ENCODE results near the gene ABCC8. TPM values are rescaled to one million over a fixed set of nuclear protein-coding genes. Genes with fewer than 3 reads are reported as not detected.

Gene ABCC8
- total and polyA plus RNA-seq, 2 donors (not counting 1 experiment from before 2014, with no cell fraction given), result 0.03 to 0.17 TPM

DNA sequence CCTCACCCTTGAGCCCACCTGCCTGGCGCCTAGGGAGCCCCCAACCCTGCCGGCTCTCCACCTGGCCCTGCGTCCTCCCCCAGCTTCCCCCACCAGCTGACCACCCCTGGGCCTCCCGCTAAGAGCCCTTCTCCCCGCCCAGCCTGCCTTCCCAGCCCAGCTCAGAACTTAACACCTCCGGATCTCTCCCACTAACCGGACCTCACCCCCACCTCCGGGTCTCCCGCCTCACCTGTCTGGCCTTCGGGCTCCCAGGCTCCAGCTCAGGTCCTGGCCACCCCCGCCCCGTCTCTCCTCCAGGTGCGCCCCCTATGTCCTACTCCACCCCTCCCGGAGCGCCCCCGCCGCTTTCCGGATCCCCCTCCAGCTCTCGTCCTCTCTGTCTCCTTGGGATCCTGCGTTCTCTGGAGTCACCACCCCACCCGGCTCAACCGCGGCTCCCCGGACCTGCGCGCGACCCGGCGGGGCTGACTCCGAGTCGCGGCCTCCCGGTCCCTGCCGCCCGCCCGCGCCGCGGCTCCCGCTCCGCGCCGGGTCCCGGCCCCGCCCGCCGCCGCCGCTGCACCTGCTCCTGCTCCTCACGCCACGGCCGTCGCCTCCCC, 87.9 kb downstream of the ABCC8 start, which contains the start of gene KCNJ11:
TSS of gene KCNJ11 (minus strand) at position 51 of the 602 bp plus-strand sequence. CDS start 568 bp downstream, outside the sequence.
- Histone ChIP-seq H3K4me1 (ENCODE audit: control insufficient read depth in 2 of 2, insufficient read depth in 2 of 2, low read length in 2 of 2) (peaks cover 4 to 33% of the 10 kb centered on the region in 2 donors), H3K4me3 (ENCODE audit: control extremely low read depth in 1 of 5, extremely low read depth in 1 of 5, insufficient read depth in 1 of 5, low read depth in 2 of 5, low read length in 4 of 5) (peak within 1 kb of the TSS; percentile 16 to 90 (median 63)), H3K9me3 (ENCODE audit: control extremely low read depth in 1 of 3, control insufficient read depth in 2 of 3, insufficient read depth in 1 of 3, low read length in 2 of 3) (no peaks in the 10 kb centered on the region), H3K9ac (ENCODE audit: low read length) (peak within 1 kb of the TSS; percentile 73), H3K4me2 (replicated peaks; ENCODE audit: low read depth, low read length, poor library complexity, severe bottlenecking) (peak within 1 kb of the TSS; percentile 99), H3K79me2 (ENCODE audit: control insufficient read depth, insufficient read depth, low read length) (no peaks in the 10 kb centered on the region), H3K27me3 (replicated peaks in 1 of 4; ENCODE audit: control extremely low read depth in 1 of 4, control insufficient read depth in 3 of 4, insufficient read depth in 4 of 4, low read length in 3 of 4) (peaks cover 0 to 2% (median 0%) of the 10 kb centered on the region in 4 experiments), H3K36me3 (replicated peaks in 1 of 2; ENCODE audit: control extremely low read depth in 1 of 2, control insufficient read depth in 1 of 2, extremely low read depth in 1 of 2, insufficient read depth in 2 of 2, low read length in 1 of 2) (no peaks in the 10 kb centered on the region), H4K20me1 (ENCODE audit: control insufficient read depth, insufficient read depth, low read length, poor library complexity, severe bottlenecking) (no peaks in the 10 kb centered on the region), H2AFZ (ENCODE audit: insufficient read depth, low read depth, low read length, poor library complexity, severe bottlenecking) (peak within 1 kb of the TSS; percentile 94), H3K27ac (ENCODE audit: low read length in 2 of 2) (peak within 1 kb of the TSS in 1 of 2 donors; percentile 29)
- ChIA-PET CTCF (interaction anchor here (0.7 to 5.4 kb wide), 10 partner anchors 10 to 117 kb away, joined by 3 to 31 read pairs (median 4); no protein-coding TSS in a partner anchor), POLR2A (no interaction called here)
- peak; percentile 41 for ATAC-seq (ENCODE audit: low read depth)
- peaks cover 16% of the 10 kb centered on the region for H3K4me1 Mint-ChIP-seq
- intact Hi-C loops (cut with micrococcal nuclease), result loop anchor here (1.0 to 10.0 kb wide), 5 partner anchors 112 to 626 kb away; partner anchors contain the start of genes NUCB2, RPS13 and SERGEF
- peaks cover 5% of the 10 kb centered on the region for H3K27me3 Mint-ChIP-seq
- no peak for TF ChIP-seq EZH2 (IDR thresholded peaks at IDR 0.05; ENCODE audit: borderline replicate concordance, insufficient read depth, low read depth, low read length, poor library complexity, severe bottlenecking)
- TF ChIP-seq, protein P1, sequence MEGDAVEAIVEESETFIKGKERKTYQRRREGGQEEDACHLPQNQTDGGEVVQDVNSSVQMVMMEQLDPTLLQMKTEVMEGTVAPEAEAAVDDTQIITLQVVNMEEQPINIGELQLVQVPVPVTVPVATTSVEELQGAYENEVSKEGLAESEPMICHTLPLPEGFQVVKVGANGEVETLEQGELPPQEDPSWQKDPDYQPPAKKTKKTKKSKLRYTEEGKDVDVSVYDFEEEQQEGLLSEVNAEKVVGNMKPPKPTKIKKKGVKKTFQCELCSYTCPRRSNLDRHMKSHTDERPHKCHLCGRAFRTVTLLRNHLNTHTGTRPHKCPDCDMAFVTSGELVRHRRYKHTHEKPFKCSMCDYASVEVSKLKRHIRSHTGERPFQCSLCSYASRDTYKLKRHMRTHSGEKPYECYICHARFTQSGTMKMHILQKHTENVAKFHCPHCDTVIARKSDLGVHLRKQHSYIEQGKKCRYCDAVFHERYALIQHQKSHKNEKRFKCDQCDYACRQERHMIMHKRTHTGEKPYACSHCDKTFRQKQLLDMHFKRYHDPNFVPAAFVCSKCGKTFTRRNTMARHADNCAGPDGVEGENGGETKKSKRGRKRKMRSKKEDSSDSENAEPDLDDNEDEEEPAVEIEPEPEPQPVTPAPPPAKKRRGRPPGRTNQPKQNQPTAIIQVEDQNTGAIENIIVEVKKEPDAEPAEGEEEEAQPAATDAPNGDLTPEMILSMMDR (IDR thresholded peaks at IDR 0.05), result no peak
- peak within 1 kb of the TSS; percentile 85 for H3K4me3 Mint-ChIP-seq
- no peaks in the 10 kb centered on the region for H3K9me3 Mint-ChIP-seq (ENCODE audit: insufficient read depth)
- 8% methylated on average over 53 of the region's 53 CpGs for WGBS (ENCODE audit: insufficient coverage)
- DNase-seq, result no peak
- peak within 1 kb of the TSS; percentile 59 for H3K27ac Mint-ChIP-seq

DNA sequence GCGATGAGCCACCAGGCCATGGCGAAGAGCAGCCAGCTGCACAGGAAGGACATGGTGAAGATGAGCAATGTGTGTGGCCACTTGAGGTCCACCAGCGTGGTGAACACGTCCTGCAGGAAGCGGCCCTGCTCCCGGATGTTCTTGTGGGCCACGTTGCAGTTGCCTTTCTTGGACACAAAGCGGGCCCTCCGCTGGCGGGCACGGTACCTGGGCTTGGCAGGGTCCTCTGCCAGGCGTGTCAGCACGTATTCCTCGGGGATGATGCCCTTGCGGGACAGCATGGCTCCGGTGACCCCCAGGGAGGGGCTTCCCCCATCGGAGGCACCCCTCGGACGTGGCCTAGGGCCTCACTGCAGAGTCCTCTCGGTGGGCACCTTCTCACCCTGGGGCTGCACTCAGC, 88.8 kb downstream of the ABCC8 start:
- H3K9me3 Mint-ChIP-seq (ENCODE audit: insufficient read depth), result no peaks in the 10 kb centered on the region
- Histone ChIP-seq H3K79me2 (ENCODE audit: control insufficient read depth, insufficient read depth, low read length) (no peaks in the 10 kb centered on the region), H3K27ac (ENCODE audit: low read length in 2 of 2) (no peak overlapping the region), H4K20me1 (ENCODE audit: control insufficient read depth, insufficient read depth, low read length, poor library complexity, severe bottlenecking) (no peaks in the 10 kb centered on the region), H3K9me3 (ENCODE audit: control extremely low read depth in 1 of 3, control insufficient read depth in 2 of 3, insufficient read depth in 1 of 3, low read length in 2 of 3) (no peaks in the 10 kb centered on the region), H3K4me1 (ENCODE audit: control insufficient read depth in 2 of 2, insufficient read depth in 2 of 2, low read length in 2 of 2) (peaks cover 4 to 33% of the 10 kb centered on the region in 2 donors), H3K4me2 (replicated peaks; ENCODE audit: low read depth, low read length, poor library complexity, severe bottlenecking) (no peak overlapping the region), H3K4me3 (ENCODE audit: control extremely low read depth in 1 of 5, extremely low read depth in 1 of 5, insufficient read depth in 1 of 5, low read depth in 2 of 5, low read length in 4 of 5) (no peak overlapping the region), H2AFZ (ENCODE audit: insufficient read depth, low read depth, low read length, poor library complexity, severe bottlenecking) (no peak overlapping the region), H3K36me3 (replicated peaks in 1 of 2; ENCODE audit: control extremely low read depth in 1 of 2, control insufficient read depth in 1 of 2, extremely low read depth in 1 of 2, insufficient read depth in 2 of 2, low read length in 1 of 2) (no peaks in the 10 kb centered on the region), H3K9ac (ENCODE audit: low read length) (no peak overlapping the region), H3K27me3 (replicated peaks in 1 of 4; ENCODE audit: control extremely low read depth in 1 of 4, control insufficient read depth in 3 of 4, insufficient read depth in 4 of 4, low read length in 3 of 4) (peaks cover 0 to 2% (median 0%) of the 10 kb centered on the region in 4 experiments)
- peaks cover 5% of the 10 kb centered on the region for H3K27me3 Mint-ChIP-seq
- no peak for TF ChIP-seq EZH2 (IDR thresholded peaks at IDR 0.05; ENCODE audit: borderline replicate concordance, insufficient read depth, low read depth, low read length, poor library complexity, severe bottlenecking)
- TF ChIP-seq, protein P1 (IDR thresholded peaks at IDR 0.05), result no peak
- no peak overlapping the region for H3K27ac Mint-ChIP-seq
- H3K4me1 Mint-ChIP-seq, result peaks cover 16% of the 10 kb centered on the region
- DNase-seq (peak; percentile 25), ATAC-seq (ENCODE audit: low read depth) (no peak)
- peak overlapping the region; percentile 85 for H3K4me3 Mint-ChIP-seq
- intact Hi-C loops (cut with micrococcal nuclease), result loop anchor here (2.0 to 10.0 kb wide), 3 partner anchors 179 to 627 kb away; partner anchors contain the start of genes RPS13 and SERGEF
- CTCF ChIA-PET, result interaction anchor here (0.7 to 5.4 kb wide), 3 partner anchors 9 to 118 kb away, joined by 3 to 31 read pairs (median 13); no protein-coding TSS in a partner anchor
- WGBS (ENCODE audit: insufficient coverage), result 86% methylated on average over 20 of the region's 20 CpGs
- POLR2A ChIA-PET, result no interaction called here

All from B cell (primary cell).